IMR-90 (cell line): Measurements from ENCODE around the gene SLC38A8. TPM values are rescaled to one million over a fixed set of nuclear protein-coding genes. Genes with fewer than 3 reads are reported as not detected.

Experiments
- ATAC-seq: fragments of 200-7000 bp; cut with Tn5 transposase; 2 replicates; pipeline ENCODE4 v1.9.1; 2020; ENCODE audit warnings: low read depth, mild to moderate bottlenecking, moderate library complexity
- BruUV-seq: library from RNA; stranded (reverse); fragments of 400-500 nt; replicated peaks from 2 replicates; lab custom pipeline; 2021; lab: Mats Ljungman, UMichigan
- CTCF ChIA-PET: fragments of 300-600 bp; formaldehyde crosslinking; extraction: SDS; loops from one replicate; lab custom pipeline; 2021; ENCODE audit warnings: antibody characterized with exemption; lab: Yijun Ruan, JAX
- POLR2A ChIA-PET: fragments of 300-600 bp; sonication (Branson Sonifier 250); formaldehyde crosslinking; loops from one replicate; lab custom pipeline; 2022; ENCODE audit warnings: antibody characterized with exemption; ENCODE audit not compliant: unreplicated experiment; lab: Charles Lee
- DNase-seq: peaks from one replicate; pipeline ENCODE4 v3.0.0; 2013
- H2AFZ ChIP-seq: replicated peaks from 2 replicates; pipeline ENCODE3; 2013; ENCODE audit warnings: low read length, mild to moderate bottlenecking; ENCODE audit not compliant: poor library complexity
- H2AK5ac ChIP-seq: 2 replicates; pipeline ENCODE4 v1.6.1; 2013; ENCODE audit warnings: low read depth, low read length, inconsistent platforms
- H2AK9ac ChIP-seq: replicated peaks from 2 replicates; pipeline ENCODE3; 2013; ENCODE audit warnings: mild to moderate bottlenecking, low read depth, low read length, moderate library complexity; ENCODE audit not compliant: poor library complexity
- H2BK120ac ChIP-seq: 2 replicates; pipeline ENCODE4 v1.6.1; 2013; ENCODE audit warnings: low read depth, low read length, inconsistent platforms
- H2BK15ac ChIP-seq: 3 replicates; pipeline ENCODE4 v1.6.1; 2013; ENCODE audit warnings: low read depth, low read length, inconsistent platforms
- H2BK20ac ChIP-seq: 2 replicates; pipeline ENCODE4 v1.6.1; 2013; ENCODE audit warnings: low read depth, mild to moderate bottlenecking, inconsistent platforms, low read length, moderate library complexity
- H2BK5ac ChIP-seq: 2 replicates; pipeline ENCODE4 v1.6.1; 2013; ENCODE audit warnings: mild to moderate bottlenecking, low read depth, low read length, inconsistent platforms; ENCODE audit not compliant: poor library complexity, severe bottlenecking
- H3K14ac ChIP-seq: replicated peaks from 2 replicates; pipeline ENCODE4 v1.6.1; 2013; ENCODE audit warnings: low read depth, low read length, inconsistent platforms
- H3K18ac ChIP-seq: 2 replicates; pipeline ENCODE4 v1.6.1; 2013; ENCODE audit warnings: low read depth, low read length, control low read depth
- H3K23ac ChIP-seq: 2 replicates; pipeline ENCODE4 v1.6.1; 2013; ENCODE audit warnings: low read depth, low read length, inconsistent platforms
- H3K27ac ChIP-seq: 2 replicates; pipeline ENCODE4 v1.5.1; 2013; ENCODE audit warnings: mild to moderate bottlenecking, control low read depth, low read length; ENCODE audit not compliant: insufficient read depth
- H3K27me3 ChIP-seq: 2 replicates; pipeline ENCODE4 v1.6.1; 2013; ENCODE audit warnings: low read length; ENCODE audit not compliant: control insufficient read depth, insufficient read depth
- H3K36me3 ChIP-seq: 2 replicates; pipeline ENCODE4 v1.6.1; 2013; ENCODE audit warnings: low read length, mixed read lengths; ENCODE audit not compliant: control insufficient read depth, insufficient read depth
- H3K4ac ChIP-seq: 2 replicates; pipeline ENCODE4 v1.6.1; 2013; ENCODE audit warnings: low read depth, low read length, inconsistent platforms
- H3K4me1 ChIP-seq: 2 replicates; pipeline ENCODE4 v1.6.1; 2013; ENCODE audit warnings: low read length, mixed read lengths; ENCODE audit not compliant: control insufficient read depth, insufficient read depth
- H3K4me2 ChIP-seq: 2 replicates; pipeline ENCODE4 v1.6.1; 2013; ENCODE audit warnings: low read depth, mild to moderate bottlenecking, control low read depth, low read length, moderate library complexity
- H3K4me3 ChIP-seq: 2 replicates; pipeline ENCODE4 v1.5.1; 2013; ENCODE audit warnings: low read depth, mild to moderate bottlenecking, control low read depth, low read length, moderate library complexity; ENCODE audit not compliant: insufficient read depth
- H3K56ac ChIP-seq: 2 replicates; pipeline ENCODE4 v1.6.1; 2013; ENCODE audit warnings: low read length, inconsistent platforms; ENCODE audit not compliant: insufficient read depth; ENCODE audit errors: extremely low read depth
- H3K79me1 ChIP-seq, 2 experiments: 2 replicates each; pipeline ENCODE4 v1.6.1; 2013; ENCODE audit warnings: low read length in 2 of 2, inconsistent platforms in 1 of 2, low read depth in 1 of 2
- H3K9ac ChIP-seq: 2 replicates; pipeline ENCODE4 v1.6.1; 2013; ENCODE audit warnings: low read depth, low read length, control low read depth
- H3K9me1 ChIP-seq: 2 replicates; pipeline ENCODE4 v1.6.1; 2013; ENCODE audit warnings: low read length, inconsistent platforms; ENCODE audit not compliant: insufficient read depth
- H3K9me3 ChIP-seq: 2 replicates; pipeline ENCODE4 v1.6.1; 2013; ENCODE audit warnings: low read length; ENCODE audit not compliant: control insufficient read depth, insufficient read depth
- H4K20me1 ChIP-seq: 2 replicates; pipeline ENCODE4 v1.6.1; 2013; ENCODE audit warnings: low read length, inconsistent platforms; ENCODE audit not compliant: insufficient read depth
- H4K5ac ChIP-seq: 2 replicates; pipeline ENCODE4 v1.6.1; 2013; ENCODE audit warnings: mild to moderate bottlenecking, low read depth, low read length, control low read depth
- H4K8ac ChIP-seq, 2 experiments: 2 replicates each; pipeline ENCODE4 v1.6.1; 2013; ENCODE audit warnings: low read depth in 2 of 2, low read length in 2 of 2, control low read depth in 1 of 2, inconsistent platforms in 1 of 2
- H4K91ac ChIP-seq: 2 replicates; pipeline ENCODE4 v1.6.1; 2013; ENCODE audit warnings: low read depth, low read length, inconsistent platforms; ENCODE audit not compliant: insufficient read depth
- BHLHE40 ChIP-seq: fragments of 150-350 bp; IDR thresholded peaks from 2 replicates; pipeline ENCODE4 v1.6.1; 2016; ENCODE audit warnings: mild to moderate bottlenecking, low read depth, low read length
- CEBPB ChIP-seq: IDR thresholded peaks from 2 replicates; pipeline ENCODE4 v1.6.1; 2012; ENCODE audit warnings: low read depth, low read length, improper control_type of control experiment
- ELK1 ChIP-seq: fragments of 150-350 bp; IDR thresholded peaks from 2 replicates; pipeline ENCODE4 v1.6.1; 2016; ENCODE audit warnings: low read depth, mild to moderate bottlenecking, low read length, moderate library complexity, borderline replicate concordance
- FOS ChIP-seq: fragments of 150-350 bp; IDR thresholded peaks from 2 replicates; pipeline ENCODE4 v1.6.1; 2016; ENCODE audit warnings: low read depth, low read length
- MAFK ChIP-seq: IDR thresholded peaks from 2 replicates; pipeline ENCODE4 v1.6.1; 2012; ENCODE audit warnings: low read depth, low read length, improper control_type of control experiment
- MAZ ChIP-seq: IDR thresholded peaks from 2 replicates; pipeline ENCODE4 v1.6.1; 2012; ENCODE audit warnings: low read depth, mild to moderate bottlenecking, low read length, improper control_type of control experiment, moderate library complexity, borderline replicate concordance
- MXI1 ChIP-seq: IDR thresholded peaks from 2 replicates; pipeline ENCODE4 v1.6.1; 2012; ENCODE audit warnings: low read depth, mild to moderate bottlenecking, low read length, moderate library complexity, borderline replicate concordance
- NFE2L2 ChIP-seq: fragments of 150-350 bp; IDR thresholded peaks from 2 replicates; pipeline ENCODE4 v1.6.1; 2016; ENCODE audit warnings: low read depth, mild to moderate bottlenecking, low read length
- POLR2A ChIP-seq: IDR thresholded peaks from 2 replicates; pipeline ENCODE4 v1.6.1; 2012; ENCODE audit warnings: mild to moderate bottlenecking, low read depth, low read length
- RAD21 ChIP-seq: IDR thresholded peaks from 2 replicates; pipeline ENCODE4 v1.6.1; 2012; ENCODE audit warnings: low read length, improper control_type of control experiment
- RCOR1 ChIP-seq: IDR thresholded peaks from 2 replicates; pipeline ENCODE4 v1.6.1; 2012; ENCODE audit warnings: mild to moderate bottlenecking, low read length, improper control_type of control experiment; ENCODE audit not compliant: insufficient replicate concordance
- RFX5 ChIP-seq: IDR thresholded peaks from 2 replicates; pipeline ENCODE4 v1.8.0; 2012; ENCODE audit warnings: low read depth, mild to moderate bottlenecking, low read length, moderate library complexity
- SMC3 ChIP-seq: fragments of 150-350 bp; IDR thresholded peaks from 2 replicates; pipeline ENCODE4 v1.6.1; 2016; ENCODE audit warnings: low read depth, mild to moderate bottlenecking, antibody characterized with exemption, low read length, moderate library complexity
- USF2 ChIP-seq: fragments of 150-350 bp; IDR thresholded peaks from 2 replicates; pipeline ENCODE4 v1.6.1; 2017; ENCODE audit warnings: mild to moderate bottlenecking, antibody characterized with exemption, low read length, low read depth
- WGBS, 2 experiments: methylation state at CpG; one replicate each; pipeline versions ENCODE4 v1.1.5 to v1.1.7; 2013; ENCODE audit warnings: missing lambda C conversion rate in 2 of 2; ENCODE audit not compliant: insufficient read length in 1 of 2; ENCODE audit errors: extremely low coverage in 2 of 2; 5-methylcytosine and 5-hydroxymethylcytosine counted together
- dilution Hi-C: fragments of 300-500 bp; cut with HindIII; formaldehyde crosslinking; loops from one replicate; pipeline ENCODE4 v1.14.3; 2018; ENCODE audit warnings: low sequenced_read_pairs; ENCODE audit not compliant: unreplicated experiment
- in situ Hi-C: fragments of 300-500 bp; cut with MboI; formaldehyde crosslinking; loops from 3 replicates; pipeline ENCODE4 v1.14.3; 2019; ENCODE audit warnings: low sequenced_read_pairs, inconsistent platforms, mixed read lengths
- intact Hi-C: fragments of 100-400 bp; cut with micrococcal nuclease; formaldehyde crosslinking; loops from 2 replicates; pipeline ENCODE4 v1.10.0; 2022
- polyA plus RNA-seq, 3 experiments: library from polyadenylated mRNA; depleted of rRNA; stranded (reverse); fragments of >200 nt; gene quantifications; 2 replicates each; pipeline ENCODE4 v1.2.3, GENCODE V29; 2012; ENCODE audit warnings: low replicate concordance in 1 of 3
- total RNA-seq: library from RNA; depleted of rRNA; stranded (reverse); fragments of >200 nt; gene quantifications from 2 replicates; pipeline ENCODE4 v1.2.3, GENCODE V29; 2012
- TF ChIP-seq, protein P1 (sequence below): conservative IDR thresholded peaks from 2 replicates; pipeline ENCODE4 v1.5.1; 2012; ENCODE audit warnings: mild to moderate bottlenecking, low read depth, low read length, improper control_type of control experiment

SLC38A8 gene
- total and polyA plus RNA-seq, 2 of the 4 experiments (the other 2 are of a cell fraction): not detected

- no peak overlapping the region for H2BK20ac ChIP-seq
- WGBS, 2 experiments: 1% methylated on average over 20 of the region's 45 CpGs; no CpG with 5 or more reads in 1 of the 2 experiments
- no peak for DNase-seq
- H4K8ac ChIP-seq: no peak overlapping the region
- no peak for ATAC-seq
- no peak overlapping the region for H3K56ac ChIP-seq
- no peak overlapping the region for H3K4ac ChIP-seq
- no peak overlapping the region for H2AK5ac ChIP-seq
- ChIA-PET POLR2A (no interaction called here), CTCF (no interaction called here)
- no peaks in the 10 kb centered on the region for H3K79me1 ChIP-seq
- no TSS peak for BruUV-seq
- peak overlapping the region; percentile 16; the same call in 1 of the 2 replicates for H3K4me3 ChIP-seq
- no peak overlapping the region for H4K91ac ChIP-seq
- no peak overlapping the region for H3K18ac ChIP-seq
- H3K4me1 ChIP-seq: no peaks in the 10 kb centered on the region
- no peak overlapping the region for H3K9ac ChIP-seq
- H3K9me1 ChIP-seq: no peaks in the 10 kb centered on the region; the same call in 1 of the 2 replicates
- H2BK5ac ChIP-seq: no peak overlapping the region
- no peak overlapping the region for H2BK15ac ChIP-seq
- no peak overlapping the region for H3K4me2 ChIP-seq
- dilution Hi-C loops: no loop called here
- intact Hi-C loops: loop anchor here (1.0 to 5.0 kb wide), 4 partner anchors 56 to 208 kb away; partner anchors contain the start of gene SLC38A8
- H4K5ac ChIP-seq: no peak overlapping the region
- no peaks in the 10 kb centered on the region; the same call in none of the 2 replicates for H4K20me1 ChIP-seq
- in situ Hi-C loops: loop anchor here (10.0 to 25.0 kb wide), 2 partner anchors 206 to 518 kb away; no protein-coding TSS in a partner anchor
- no peak overlapping the region for H3K23ac ChIP-seq
- H2AFZ ChIP-seq: no peak overlapping the region
- no peak overlapping the region for H3K14ac ChIP-seq
- H2AK9ac ChIP-seq: peak overlapping the region; percentile 61
- H3K9me3 ChIP-seq: no peaks in the 10 kb centered on the region
- no peaks in the 10 kb centered on the region; the same call in 1 of the 2 replicates for H3K36me3 ChIP-seq
- H3K27ac ChIP-seq: no peak overlapping the region
- H2BK120ac ChIP-seq: no peak overlapping the region
- H3K27me3 ChIP-seq: peaks cover 29% of the 10 kb centered on the region
- TF ChIP-seq USF2: no peak
- no peak for TF ChIP-seq MAFK
- no peak for TF ChIP-seq POLR2A
- TF ChIP-seq RFX5: no peak
- no peak for TF ChIP-seq RAD21
- TF ChIP-seq MAZ: no peak
- no peak for TF ChIP-seq RCOR1
- TF ChIP-seq BHLHE40: no peak
- TF ChIP-seq ELK1: no peak
- TF ChIP-seq MXI1: no peak
- TF ChIP-seq SMC3: no peak
- TF ChIP-seq, protein P1, sequence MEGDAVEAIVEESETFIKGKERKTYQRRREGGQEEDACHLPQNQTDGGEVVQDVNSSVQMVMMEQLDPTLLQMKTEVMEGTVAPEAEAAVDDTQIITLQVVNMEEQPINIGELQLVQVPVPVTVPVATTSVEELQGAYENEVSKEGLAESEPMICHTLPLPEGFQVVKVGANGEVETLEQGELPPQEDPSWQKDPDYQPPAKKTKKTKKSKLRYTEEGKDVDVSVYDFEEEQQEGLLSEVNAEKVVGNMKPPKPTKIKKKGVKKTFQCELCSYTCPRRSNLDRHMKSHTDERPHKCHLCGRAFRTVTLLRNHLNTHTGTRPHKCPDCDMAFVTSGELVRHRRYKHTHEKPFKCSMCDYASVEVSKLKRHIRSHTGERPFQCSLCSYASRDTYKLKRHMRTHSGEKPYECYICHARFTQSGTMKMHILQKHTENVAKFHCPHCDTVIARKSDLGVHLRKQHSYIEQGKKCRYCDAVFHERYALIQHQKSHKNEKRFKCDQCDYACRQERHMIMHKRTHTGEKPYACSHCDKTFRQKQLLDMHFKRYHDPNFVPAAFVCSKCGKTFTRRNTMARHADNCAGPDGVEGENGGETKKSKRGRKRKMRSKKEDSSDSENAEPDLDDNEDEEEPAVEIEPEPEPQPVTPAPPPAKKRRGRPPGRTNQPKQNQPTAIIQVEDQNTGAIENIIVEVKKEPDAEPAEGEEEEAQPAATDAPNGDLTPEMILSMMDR: no peak
- no peak for TF ChIP-seq NFE2L2
- TF ChIP-seq FOS: no peak
- no peak for TF ChIP-seq CEBPB
These were observed 73.5 kb downstream of the SLC38A8 start for GRCh38 chr16:83968891-83969649.
